Measurements from ENCODE around the gene FTH1. TPM values are rescaled to one million over a fixed set of nuclear protein-coding genes. Genes with fewer than 3 reads are reported as not detected.

Gene FTH1
- total RNA-seq, 1 experiment from 2014 or later = 2,484 TPM

DNA sequence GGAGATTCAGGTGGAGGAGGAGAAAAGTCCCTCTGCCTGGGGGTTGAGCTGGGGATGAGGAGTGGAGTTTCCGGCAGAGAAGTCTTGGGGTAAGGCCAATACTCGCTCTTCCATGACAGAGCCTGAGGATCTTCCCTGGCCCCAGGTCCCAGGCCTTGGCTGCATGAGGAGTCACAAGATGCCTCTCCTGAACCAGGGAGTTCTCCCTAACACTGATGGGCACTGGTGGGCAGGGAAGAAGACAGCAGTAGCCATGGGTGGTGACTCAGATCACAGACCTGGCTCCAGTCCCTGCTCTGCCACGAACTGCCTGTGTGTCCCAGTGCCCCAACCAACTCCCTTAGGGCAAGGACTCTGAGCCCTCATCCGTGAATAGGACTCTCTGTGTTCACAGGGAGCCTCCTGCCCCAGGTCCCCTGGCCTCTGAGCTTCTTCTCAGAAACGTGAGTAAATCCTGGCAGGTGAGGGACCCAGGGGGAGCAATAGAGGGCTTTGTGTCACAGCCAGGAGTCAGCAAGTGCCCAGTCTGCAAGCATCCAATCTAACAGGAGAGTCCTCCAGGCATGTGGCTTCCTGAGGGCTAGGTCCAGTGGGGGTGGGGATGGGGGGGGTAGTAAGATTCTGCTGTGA lies 45.5 kb upstream of the FTH1 start:
- H3K27ac ChIP-seq (ENCODE audit: low read depth, low read length, poor library complexity, severe bottlenecking) = no peak overlapping the region
- TF ChIP-seq EZH2 (IDR thresholded peaks at IDR 0.05; ENCODE audit: borderline replicate concordance, low read depth, low read length, poor library complexity, severe bottlenecking) = no peak
- TF ChIP-seq, protein P1, sequence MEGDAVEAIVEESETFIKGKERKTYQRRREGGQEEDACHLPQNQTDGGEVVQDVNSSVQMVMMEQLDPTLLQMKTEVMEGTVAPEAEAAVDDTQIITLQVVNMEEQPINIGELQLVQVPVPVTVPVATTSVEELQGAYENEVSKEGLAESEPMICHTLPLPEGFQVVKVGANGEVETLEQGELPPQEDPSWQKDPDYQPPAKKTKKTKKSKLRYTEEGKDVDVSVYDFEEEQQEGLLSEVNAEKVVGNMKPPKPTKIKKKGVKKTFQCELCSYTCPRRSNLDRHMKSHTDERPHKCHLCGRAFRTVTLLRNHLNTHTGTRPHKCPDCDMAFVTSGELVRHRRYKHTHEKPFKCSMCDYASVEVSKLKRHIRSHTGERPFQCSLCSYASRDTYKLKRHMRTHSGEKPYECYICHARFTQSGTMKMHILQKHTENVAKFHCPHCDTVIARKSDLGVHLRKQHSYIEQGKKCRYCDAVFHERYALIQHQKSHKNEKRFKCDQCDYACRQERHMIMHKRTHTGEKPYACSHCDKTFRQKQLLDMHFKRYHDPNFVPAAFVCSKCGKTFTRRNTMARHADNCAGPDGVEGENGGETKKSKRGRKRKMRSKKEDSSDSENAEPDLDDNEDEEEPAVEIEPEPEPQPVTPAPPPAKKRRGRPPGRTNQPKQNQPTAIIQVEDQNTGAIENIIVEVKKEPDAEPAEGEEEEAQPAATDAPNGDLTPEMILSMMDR (conservative IDR thresholded peaks at IDR 0.05; ENCODE audit: low read depth, low read length) = no peak
- no peaks in the 10 kb centered on the region for H3K4me1 ChIP-seq (ENCODE audit: insufficient read depth, low read length, poor library complexity, severe bottlenecking)
- H3K4me3 ChIP-seq (ENCODE audit: low read depth, low read length, poor library complexity, severe bottlenecking) = no peak overlapping the region
- no peaks in the 10 kb centered on the region for H3K9me3 ChIP-seq (ENCODE audit: low read depth, low read length, poor library complexity, severe bottlenecking)
- DNase-seq (ENCODE audit: low spot score) = no peak
- no peaks in the 10 kb centered on the region for H3K27me3 ChIP-seq (replicated peaks; ENCODE audit: insufficient read depth, low read depth, low read length, poor library complexity)
- ChIA-PET CTCF (no interaction called here), POLR2A (ENCODE audit: low non-redundant PET) (no interaction called here)
- intact Hi-C loops (cut with micrococcal nuclease; ENCODE audit: unreplicated experiment) = no loop called here
- H3K36me3 ChIP-seq (ENCODE audit: insufficient read depth, low read length, poor library complexity, severe bottlenecking) = no peaks in the 10 kb centered on the region
- BruUV-seq (replicated peaks) = no TSS peak

DNA sequence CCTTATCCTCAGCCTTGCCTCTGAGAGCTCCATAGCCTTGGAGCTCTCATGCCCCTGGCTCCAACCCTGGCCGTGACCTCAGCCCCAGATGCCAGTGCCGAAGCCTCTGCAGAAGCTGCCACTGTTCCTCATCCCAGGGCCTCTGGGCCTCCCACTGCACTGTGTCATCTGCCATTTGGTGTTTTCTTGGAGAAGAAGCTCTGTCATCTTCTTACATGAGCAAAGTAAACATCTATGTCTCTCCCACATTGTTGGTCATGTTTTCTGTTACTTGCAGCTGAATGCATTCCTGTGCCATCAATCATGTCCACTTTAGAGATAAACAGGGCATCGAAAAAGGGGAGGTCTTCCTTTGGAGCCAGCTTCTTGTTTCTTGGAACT lies 45.0 kb upstream of the FTH1 start:
- no peaks in the 10 kb centered on the region for H3K27me3 ChIP-seq (replicated peaks; ENCODE audit: insufficient read depth, low read depth, low read length, poor library complexity)
- no peak for TF ChIP-seq EZH2 (IDR thresholded peaks at IDR 0.05; ENCODE audit: borderline replicate concordance, low read depth, low read length, poor library complexity, severe bottlenecking)
- H3K9me3 ChIP-seq (ENCODE audit: low read depth, low read length, poor library complexity, severe bottlenecking) = no peaks in the 10 kb centered on the region
- no peak overlapping the region for H3K27ac ChIP-seq (ENCODE audit: low read depth, low read length, poor library complexity, severe bottlenecking)
- H3K4me3 ChIP-seq (ENCODE audit: low read depth, low read length, poor library complexity, severe bottlenecking) = no peak overlapping the region
- no peaks in the 10 kb centered on the region for H3K4me1 ChIP-seq (ENCODE audit: insufficient read depth, low read length, poor library complexity, severe bottlenecking)
- no peaks in the 10 kb centered on the region for H3K36me3 ChIP-seq (ENCODE audit: insufficient read depth, low read length, poor library complexity, severe bottlenecking)
- BruUV-seq (replicated peaks) = no TSS peak
- DNase-seq (ENCODE audit: low spot score) = no peak
- intact Hi-C loops (cut with micrococcal nuclease; ENCODE audit: unreplicated experiment) = no loop called here
- CTCF ChIA-PET = no interaction called here
- POLR2A ChIA-PET (ENCODE audit: low non-redundant PET) = no interaction called here

DNA sequence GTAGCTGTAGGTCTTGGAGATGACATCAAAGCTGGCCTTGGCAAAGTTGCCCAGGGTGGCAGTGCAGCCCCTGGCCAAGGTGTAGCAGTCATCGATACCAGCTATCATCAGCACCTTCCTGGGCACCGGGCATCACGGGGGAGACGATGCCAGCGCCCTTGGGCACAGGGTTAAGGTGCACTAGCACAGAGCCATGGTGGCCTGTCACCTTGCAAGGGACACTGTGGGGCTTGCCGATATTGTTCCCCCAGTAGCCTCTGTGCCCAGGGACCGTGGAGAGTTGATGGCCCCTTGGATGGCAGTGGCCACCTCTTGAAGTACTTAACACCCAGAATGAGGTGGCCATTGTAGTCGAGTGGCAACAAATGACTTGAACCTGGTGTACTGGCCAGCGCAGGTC lies 44.4 kb upstream of the FTH1 start:
- DNase-seq (ENCODE audit: low spot score) = no peak
- H3K27ac ChIP-seq (ENCODE audit: low read depth, low read length, poor library complexity, severe bottlenecking) = no peak overlapping the region
- intact Hi-C loops (cut with micrococcal nuclease; ENCODE audit: unreplicated experiment) = no loop called here
- no TSS peak for BruUV-seq (replicated peaks)
- TF ChIP-seq, protein P1 (conservative IDR thresholded peaks at IDR 0.05; ENCODE audit: low read depth, low read length) = no peak
- TF ChIP-seq EZH2 (IDR thresholded peaks at IDR 0.05; ENCODE audit: borderline replicate concordance, low read depth, low read length, poor library complexity, severe bottlenecking) = no peak
- H3K36me3 ChIP-seq (ENCODE audit: insufficient read depth, low read length, poor library complexity, severe bottlenecking) = no peaks in the 10 kb centered on the region
- ChIA-PET CTCF (no interaction called here), POLR2A (ENCODE audit: low non-redundant PET) (no interaction called here)
- H3K4me1 ChIP-seq (ENCODE audit: insufficient read depth, low read length, poor library complexity, severe bottlenecking) = no peaks in the 10 kb centered on the region
- H3K4me3 ChIP-seq (ENCODE audit: low read depth, low read length, poor library complexity, severe bottlenecking) = no peak overlapping the region
- H3K9me3 ChIP-seq (ENCODE audit: low read depth, low read length, poor library complexity, severe bottlenecking) = no peaks in the 10 kb centered on the region
- no peaks in the 10 kb centered on the region for H3K27me3 ChIP-seq (replicated peaks; ENCODE audit: insufficient read depth, low read depth, low read length, poor library complexity)

DNA sequence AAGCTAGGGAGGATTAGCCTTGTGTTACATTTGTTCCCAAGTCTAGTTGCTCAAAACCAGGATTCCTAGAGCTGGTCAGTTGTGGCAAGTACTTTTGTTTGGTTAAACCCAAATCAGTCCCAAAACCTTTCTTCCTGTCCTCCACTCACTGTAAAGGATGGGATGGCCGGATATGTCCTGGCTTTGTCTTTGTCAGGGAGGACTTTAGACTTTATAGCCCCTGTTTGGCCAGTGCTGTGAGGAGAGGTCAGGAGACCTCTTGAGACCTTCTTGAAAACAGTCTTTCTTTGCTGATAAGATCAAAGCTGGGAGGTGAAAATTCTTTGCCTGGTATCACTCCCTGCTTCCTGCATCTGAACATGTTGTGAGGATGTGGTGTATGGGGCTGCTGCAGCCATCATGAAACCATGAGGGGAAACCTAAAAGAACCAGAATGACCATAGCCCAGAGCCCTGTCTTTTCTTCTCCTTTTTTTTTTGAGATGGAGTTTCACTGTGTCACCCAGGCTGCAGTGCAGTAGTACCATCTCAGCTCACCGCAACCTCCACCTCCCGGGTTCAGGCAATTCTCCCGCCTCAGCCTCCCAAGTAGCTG lies 43.6 kb upstream of the FTH1 start:
- no TSS peak for BruUV-seq (replicated peaks)
- Histone ChIP-seq H3K4me1 (ENCODE audit: insufficient read depth, low read length, poor library complexity, severe bottlenecking) (no peaks in the 10 kb centered on the region), H3K4me3 (ENCODE audit: low read depth, low read length, poor library complexity, severe bottlenecking) (no peak overlapping the region), H3K36me3 (ENCODE audit: insufficient read depth, low read length, poor library complexity, severe bottlenecking) (no peaks in the 10 kb centered on the region), H3K9me3 (ENCODE audit: low read depth, low read length, poor library complexity, severe bottlenecking) (no peaks in the 10 kb centered on the region), H3K27me3 (replicated peaks; ENCODE audit: insufficient read depth, low read depth, low read length, poor library complexity) (no peaks in the 10 kb centered on the region), H3K27ac (ENCODE audit: low read depth, low read length, poor library complexity, severe bottlenecking) (no peak overlapping the region)
- intact Hi-C loops (cut with micrococcal nuclease; ENCODE audit: unreplicated experiment) = no loop called here
- TF ChIP-seq EZH2 (IDR thresholded peaks at IDR 0.05; ENCODE audit: borderline replicate concordance, low read depth, low read length, poor library complexity, severe bottlenecking) = no peak
- TF ChIP-seq, protein P1 (conservative IDR thresholded peaks at IDR 0.05; ENCODE audit: low read depth, low read length) = no peak
- ChIA-PET CTCF (no interaction called here), POLR2A (ENCODE audit: low non-redundant PET) (no interaction called here)
- DNase-seq (ENCODE audit: low spot score) = no peak
